NCI-H1105 (cell line): ENCODE measurements around the gene DMRTA1.
"Not testable (repeated sequence)": the region's sequence is repeated elsewhere in the genome, so short reads cannot be mapped to it uniquely, and the experiment has no call there.

Experiments
- DNase-seq: peaks from one replicate; lab custom pipeline; 2025; lab: John Stamatoyannopoulos, UW

DMRTA1 gene

GRCh38 chr9:22463205-22463604, 16.6 kb downstream of the DMRTA1 start:
- DNase-seq, result no peak

- DNase-seq, result peak; percentile 37
Measured at GRCh38 chr9:22469928-22470544, 23.4 kb downstream of the DMRTA1 start.

- no peak for DNase-seq
Measured at GRCh38 chr9:22481566-22481965, 34.9 kb downstream of the DMRTA1 start.

- no peak for DNase-seq
Measured at GRCh38 chr9:22483528-22484070, 37.0 kb downstream of the DMRTA1 start.

- DNase-seq, result not testable (repeated sequence)
Measured at GRCh38 chr9:22496197-22496596, 49.6 kb downstream of the DMRTA1 start.
